GM21367 (cell line): ENCODE data around the gene ADAMTSL4.
"Not testable (repeated sequence)": the region's sequence is repeated elsewhere in the genome, so short reads cannot be mapped to it uniquely, and the experiment has no call there.

Source experiments
- ATAC-seq: cut with Tn5 transposase; IDR thresholded peaks from one replicate; pipeline ENCODE4 v1.9.1; 2021; ENCODE audit not compliant: unreplicated experiment

Gene ADAMTSL4

GRCh38 chr1:150554086-150554452, 4.9 kb downstream of the ADAMTSL4 start:
- no peak for ATAC-seq

GRCh38 chr1:150555198-150555970, 6.2 kb downstream of the ADAMTSL4 start:
- ATAC-seq, result no peak

GRCh38 chr1:150555971-150556865, 7.0 kb downstream of the ADAMTSL4 start:
- no peak for ATAC-seq

- ATAC-seq, result no peak
Observed at GRCh38 chr1:150557065-150557600, 7.9 kb downstream of the ADAMTSL4 start.

GRCh38 chr1:150557813-150558212, 8.6 kb downstream of the ADAMTSL4 start:
- ATAC-seq, result no peak

GRCh38 chr1:150558303-150558704, 9.1 kb downstream of the ADAMTSL4 start:
- no peak for ATAC-seq

GRCh38 chr1:150558761-150559655, 9.8 kb downstream of the ADAMTSL4 start:
- no peak for ATAC-seq

GRCh38 chr1:150559656-150560010, 10.4 kb downstream of the ADAMTSL4 start:
- no peak for ATAC-seq

GRCh38 chr1:150560011-150560438, 10.8 kb downstream of the ADAMTSL4 start:
- ATAC-seq, result no peak

- peak; percentile 20 for ATAC-seq
Observed at GRCh38 chr1:150560576-150561253, 11.5 kb downstream of the ADAMTSL4 start.

GRCh38 chr1:150561254-150561973, 12.2 kb downstream of the ADAMTSL4 start:
- peak; percentile 8 for ATAC-seq

- no peak for ATAC-seq
Observed at GRCh38 chr1:150561974-150562445, 12.8 kb downstream of the ADAMTSL4 start.

- peak; percentile 25 for ATAC-seq
Observed at GRCh38 chr1:150562446-150563339, 13.5 kb downstream of the ADAMTSL4 start.

- peak; percentile 19 for ATAC-seq
Observed at GRCh38 chr1:150563340-150564038, 14.3 kb downstream of the ADAMTSL4 start.

- no peak for ATAC-seq
Observed at GRCh38 chr1:150564051-150564991, 15.1 kb downstream of the ADAMTSL4 start.

GRCh38 chr1:150565240-150565991, 16.2 kb downstream of the ADAMTSL4 start:
- not testable (repeated sequence) for ATAC-seq
